Tibial nerve (tissue), 4 donors: Measurements from ENCODE around the gene GZMB.

Source experiments
- CTCF ChIP-seq, 5 experiments: fragments of 200-600 bp in 3 of 5; fragments of 450-650 bp in 2 of 5; sonication (generic) in 3 of 5; IDR thresholded peaks; one replicate each; pipeline ENCODE4 v1.5.1; 2016 to 2019; ENCODE audit warnings: antibody characterized with exemption in 5 of 5, mild to moderate bottlenecking in 3 of 5, moderate library complexity in 2 of 5
- EP300 ChIP-seq, 2 donors: sonication (generic); formaldehyde crosslinking; IDR thresholded peaks; one replicate each; pipeline ENCODE4 v1.6.1; 2017; ENCODE audit warnings: antibody characterized with exemption in 2 of 2, mild to moderate bottlenecking in 1 of 2

GRCh38 chr14:24673534-24674203, 39.7 kb upstream of the GZMB start:
- TF ChIP-seq CTCF (IDR thresholded peaks at IDR 0.05) (no peak), EP300 (IDR thresholded peaks at IDR 0.05) (no peak)
